Islet of Langerhans (tissue), 1 donor: ENCODE measurements around the gene UPK3BL2.
"Not testable (repeated sequence)": the region's sequence is repeated elsewhere in the genome, so short reads cannot be mapped to it uniquely, and the experiment has no call there.

Experiments used
- FAIRE-seq: peaks from one replicate; lab custom pipeline; 2011; peaks lifted over from hg19 to GRCh38; lab: Jason Lieb, UNC

The UPK3BL2 gene

GRCh38 chr7:102493220-102493935 is 50.1 kb downstream of the UPK3BL2 start:
- not testable (repeated sequence) for FAIRE-seq

GRCh38 chr7:102490529-102491075 is 52.9 kb downstream of the UPK3BL2 start:
- not testable (repeated sequence) for FAIRE-seq
